Measurements from ENCODE around the gene ZBTB20.
"Not testable (repeated sequence)": the region's sequence is repeated elsewhere in the genome, so short reads cannot be mapped to it uniquely, and the experiment has no call there.

The ZBTB20 gene

DNA sequence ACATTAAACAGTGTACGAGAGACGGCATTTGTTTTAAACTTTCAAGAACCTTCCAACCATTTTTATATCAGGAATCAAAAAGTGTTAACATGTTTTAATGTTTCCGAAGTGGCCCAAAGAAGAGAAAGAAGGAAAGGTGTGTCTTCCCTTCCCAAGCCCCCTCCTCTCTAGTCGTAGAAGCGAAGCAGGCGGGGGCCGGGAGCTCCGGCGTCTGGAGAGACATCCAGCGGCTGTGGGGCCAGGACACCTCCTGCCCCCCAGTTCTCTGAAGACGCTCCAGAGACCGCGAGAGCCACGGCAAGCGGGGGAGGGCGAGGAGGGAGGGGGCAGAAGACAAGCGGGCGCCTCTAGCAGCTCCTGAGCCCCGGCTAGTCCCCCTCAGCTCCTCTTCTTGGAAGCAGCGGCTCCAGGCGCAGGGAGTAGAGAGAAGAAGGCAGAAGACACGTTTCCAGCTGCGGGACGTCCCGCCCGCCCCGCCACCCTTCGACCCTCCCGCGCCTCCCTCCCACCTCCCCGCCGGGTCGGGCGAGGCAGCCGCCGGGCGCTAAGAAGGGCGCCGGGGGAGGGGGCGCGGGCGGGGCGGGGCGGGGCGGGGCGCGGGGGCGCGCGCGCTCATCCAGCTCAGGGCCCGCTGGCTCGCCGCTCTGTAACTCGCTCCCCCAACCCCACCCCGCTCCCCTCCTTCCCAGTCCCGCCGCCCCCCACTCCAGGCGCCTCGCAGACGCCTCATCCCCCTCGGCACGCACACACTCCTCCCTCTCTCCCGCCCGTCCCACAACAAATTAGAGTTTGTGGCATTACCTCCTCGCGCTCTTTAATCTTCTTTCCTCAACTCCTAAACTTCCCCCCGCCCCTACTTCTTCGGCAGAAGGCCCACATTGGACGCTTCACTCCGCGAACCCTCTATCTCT is at the start of gene ZBTB20:
TSS of gene ZBTB20 (minus strand) at position 871 of the 911 bp plus-strand sequence.
- DNase-seq (ENCODE audit: low spot score) = peak; percentile 61

DNA sequence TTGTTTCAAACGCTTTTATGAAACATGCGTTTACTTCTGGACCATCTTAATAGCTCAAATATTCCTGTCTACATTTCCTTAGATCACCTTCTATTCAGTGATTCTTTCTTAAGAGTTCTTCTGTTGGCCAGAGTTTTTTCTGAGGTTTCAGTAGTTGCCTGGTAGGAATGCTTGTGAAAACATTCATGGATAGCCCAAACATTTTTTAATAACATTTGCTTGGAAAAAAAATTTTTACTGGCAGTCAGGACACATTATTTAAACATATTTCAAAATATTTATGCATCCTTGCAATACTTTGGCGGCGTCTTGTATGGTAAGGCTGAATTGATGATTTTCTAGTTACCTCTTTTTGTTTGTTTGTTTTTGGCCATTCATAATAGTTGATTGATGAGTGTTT is 47.4 kb upstream of the ZBTB20 start:
- no peak for DNase-seq (ENCODE audit: low spot score)

GRCh38 chr3:115190747-115191146 is 43.7 kb upstream of the ZBTB20 start:
- no peak for DNase-seq (ENCODE audit: low spot score)

DNA sequence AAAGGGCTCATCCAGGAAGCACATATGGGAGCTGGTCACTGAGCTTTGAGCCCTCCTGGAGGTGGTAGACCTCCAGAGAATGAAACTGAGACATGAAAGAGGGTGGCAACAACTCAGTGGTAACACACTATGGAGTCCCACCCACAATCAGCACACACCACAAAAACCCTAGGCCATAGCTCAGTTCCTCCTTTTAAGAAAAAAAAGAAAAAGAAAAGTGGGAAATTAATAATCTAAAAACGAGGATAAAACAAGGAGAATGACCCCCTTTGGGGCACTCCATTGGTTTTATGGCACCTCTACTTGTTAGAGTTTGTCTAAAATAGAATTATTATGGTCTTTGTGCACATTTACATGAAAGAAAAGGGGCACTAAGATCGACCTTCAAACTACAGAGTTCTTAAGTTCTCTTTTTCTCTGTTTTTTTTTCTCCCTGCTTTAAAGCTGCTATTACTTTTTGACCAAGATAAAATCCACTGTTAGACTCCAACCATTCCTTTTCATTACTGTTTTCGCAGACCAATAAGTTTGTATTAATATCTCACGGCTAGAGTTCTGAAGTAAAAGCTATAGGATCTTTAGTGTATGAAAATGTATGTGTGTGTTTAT is 40.2 kb upstream of the ZBTB20 start:
- DNase-seq (ENCODE audit: low spot score) = no peak

- DNase-seq (ENCODE audit: low spot score) = no peak
Measured at GRCh38 chr3:115186351-115187148, 39.5 kb upstream of the ZBTB20 start.

DNA sequence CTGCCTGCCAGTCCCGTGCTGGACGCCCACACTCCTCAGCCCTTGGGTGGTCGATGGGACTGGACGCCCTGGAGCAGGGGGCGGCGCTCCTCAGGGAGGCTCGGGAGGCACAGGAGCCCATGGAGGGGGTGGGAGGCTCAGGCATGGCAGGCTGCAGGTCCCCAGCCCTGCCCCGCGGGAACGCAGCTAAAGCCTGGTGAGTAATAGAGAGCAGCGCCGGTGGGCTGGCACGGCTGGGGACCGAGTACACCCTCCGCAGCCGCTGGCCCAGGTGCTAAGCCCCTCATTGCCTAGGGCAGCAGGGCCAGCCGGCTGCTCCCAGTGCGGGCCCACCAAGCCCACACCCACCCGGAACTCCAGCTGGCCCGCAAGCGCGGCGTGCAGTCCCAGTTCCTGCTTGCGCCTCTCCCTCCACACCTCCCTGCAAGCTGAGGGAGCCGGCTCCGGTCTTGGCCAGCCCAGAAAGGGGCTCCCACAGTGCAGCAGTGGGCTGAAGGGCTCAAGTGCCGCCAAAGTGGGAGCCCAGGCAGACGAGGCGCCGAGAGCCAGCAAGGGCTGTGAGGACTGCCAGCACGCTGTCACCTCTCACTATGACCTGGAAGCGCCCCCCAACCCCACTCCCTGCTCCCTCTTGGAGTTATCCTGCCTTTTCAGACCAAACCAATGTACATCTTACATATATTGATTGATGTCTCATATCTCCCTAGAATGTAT is 37.9 kb upstream of the ZBTB20 start:
- not testable (repeated sequence) for DNase-seq (ENCODE audit: low spot score)

GRCh38 chr3:115178930-115179329 is 31.8 kb upstream of the ZBTB20 start:
- not testable (repeated sequence) for DNase-seq (ENCODE audit: low spot score)

- DNase-seq (ENCODE audit: low spot score) = no peak
Measured at GRCh38 chr3:115169808-115170207, 22.7 kb upstream of the ZBTB20 start.

- no peak for DNase-seq (ENCODE audit: low spot score)
Measured at GRCh38 chr3:115165701-115166100, 18.6 kb upstream of the ZBTB20 start.

- no peak for DNase-seq (ENCODE audit: low spot score)
Measured at GRCh38 chr3:115165266-115165665, 18.2 kb upstream of the ZBTB20 start.

DNA sequence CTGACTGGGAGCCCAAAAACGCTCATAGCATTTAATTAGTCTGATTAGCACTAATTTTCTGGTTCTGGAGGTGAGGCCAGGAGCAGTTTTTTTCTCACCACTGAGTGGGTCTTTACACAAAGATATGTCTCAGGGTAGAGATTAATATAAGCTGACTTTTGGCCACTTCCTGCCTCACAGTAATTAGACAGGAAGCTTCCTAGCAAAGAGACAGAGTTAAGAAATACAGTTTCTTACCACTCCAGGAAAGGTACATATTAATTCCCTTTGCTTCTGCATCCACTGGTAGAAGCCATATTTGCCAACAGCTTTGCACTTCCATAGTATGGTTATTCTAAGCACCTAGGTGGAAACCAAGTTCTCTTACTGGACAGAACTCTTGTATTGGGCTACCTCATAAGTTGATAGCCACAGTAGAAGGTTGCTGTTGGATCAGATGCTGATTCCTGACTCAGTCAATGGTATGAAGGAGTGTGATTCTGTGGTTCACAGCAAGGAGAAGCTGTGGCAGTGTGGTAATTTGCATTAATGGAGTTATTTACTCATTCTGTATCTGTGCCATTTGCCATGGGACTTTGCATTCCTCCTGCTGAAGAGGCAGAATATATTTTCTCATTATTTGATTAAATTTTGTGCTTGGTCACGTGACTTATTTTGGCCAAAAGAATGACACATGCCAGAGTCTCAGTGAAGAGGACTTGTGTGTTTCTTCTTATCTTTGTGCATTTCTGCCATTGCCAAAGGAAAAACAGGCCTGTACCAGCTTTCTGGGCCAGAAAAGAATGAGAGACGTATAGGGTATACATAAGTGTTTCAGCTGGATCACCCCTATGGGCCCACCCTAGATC is 17.5 kb upstream of the ZBTB20 start:
- no peak for DNase-seq (ENCODE audit: low spot score)

DNA sequence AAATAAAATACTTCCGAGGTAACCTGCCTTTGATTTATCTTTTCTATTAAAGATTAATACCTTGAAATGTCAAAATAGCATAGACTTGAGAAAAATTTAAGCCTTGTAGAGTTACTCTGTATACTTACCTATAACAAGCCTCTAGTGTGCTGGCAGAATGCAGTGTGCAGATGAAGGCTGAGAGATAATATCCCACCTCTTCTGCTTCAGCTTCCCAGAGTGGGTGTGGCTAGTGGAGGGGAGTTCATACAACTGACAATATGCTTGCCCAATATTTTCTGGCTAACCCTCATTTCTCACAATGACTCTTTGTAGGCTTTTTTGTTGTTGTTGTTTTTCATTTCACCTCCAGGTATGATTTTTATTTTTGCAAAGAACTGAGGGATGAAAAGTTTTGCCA is 15.7 kb upstream of the ZBTB20 start:
- no peak for DNase-seq (ENCODE audit: low spot score)

DNA sequence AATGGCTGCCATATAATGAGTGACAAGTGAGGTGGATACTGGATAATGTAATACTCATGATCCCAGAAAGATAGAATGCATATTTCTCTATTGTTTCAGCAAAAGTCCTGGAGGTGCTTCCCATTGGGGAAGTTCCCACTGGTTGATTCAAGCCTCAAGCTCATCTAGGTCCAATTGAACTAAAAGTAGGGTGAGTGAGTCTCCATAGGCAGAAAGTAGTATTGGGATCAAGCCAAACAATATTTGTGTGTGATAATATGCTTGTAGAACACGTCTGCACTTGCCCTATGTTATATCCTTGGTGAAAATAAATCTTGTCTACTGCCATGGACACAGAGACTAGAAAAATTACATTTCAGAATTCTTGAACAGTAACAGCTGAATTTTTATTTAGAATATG is 14.8 kb upstream of the ZBTB20 start:
- no peak for DNase-seq (ENCODE audit: low spot score)

DNA sequence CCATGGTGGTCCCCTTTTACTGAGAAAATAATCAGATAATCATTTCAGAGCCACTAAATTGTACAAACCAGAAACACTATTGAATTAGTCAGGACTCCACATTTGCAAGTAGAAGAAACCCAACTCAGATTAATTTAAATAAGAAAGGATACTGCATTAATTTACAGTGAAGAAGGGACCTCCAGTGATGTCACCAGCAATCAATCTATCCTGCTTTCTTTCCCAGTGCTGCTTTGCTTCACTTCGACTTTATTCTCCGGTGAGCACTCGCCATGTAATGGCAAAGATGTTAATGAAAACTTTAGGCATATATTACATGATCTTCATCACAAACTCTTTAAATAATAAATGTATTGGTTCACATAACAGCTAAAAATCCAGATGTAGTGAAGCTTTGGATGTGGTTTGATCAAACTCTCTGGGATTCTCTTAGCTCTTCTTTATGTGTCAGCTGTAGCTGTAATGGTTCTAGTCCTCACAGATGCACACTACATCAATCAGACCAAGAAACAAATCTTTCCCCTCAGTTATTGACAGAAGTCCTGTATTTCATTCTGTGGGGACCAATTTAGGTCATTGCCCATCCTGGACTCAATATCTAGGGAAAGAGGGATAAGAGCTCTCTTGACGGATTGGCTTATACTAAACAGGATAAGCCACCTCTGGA is 14.2 kb upstream of the ZBTB20 start:
- no peak for DNase-seq (ENCODE audit: low spot score)

DNA sequence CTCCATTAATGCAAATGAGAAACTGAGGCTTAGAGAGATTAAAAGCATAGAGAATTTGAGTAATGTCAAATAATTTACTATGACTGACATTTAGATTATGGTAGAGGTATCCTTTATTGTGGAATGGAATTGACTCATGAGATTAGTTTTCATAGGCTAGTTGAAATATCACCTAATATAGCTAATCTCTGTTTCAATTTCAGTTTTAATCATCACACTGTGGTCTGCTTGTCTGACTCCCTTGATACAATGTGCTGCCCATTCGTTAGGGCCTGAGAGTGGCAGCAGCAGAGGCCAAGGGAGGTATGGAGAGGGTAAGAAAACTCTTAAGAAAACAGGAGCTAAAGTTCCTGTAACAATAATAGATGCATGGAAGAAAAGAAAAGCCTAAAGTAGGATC is 13.2 kb upstream of the ZBTB20 start:
- no peak for DNase-seq (ENCODE audit: low spot score)

DNA sequence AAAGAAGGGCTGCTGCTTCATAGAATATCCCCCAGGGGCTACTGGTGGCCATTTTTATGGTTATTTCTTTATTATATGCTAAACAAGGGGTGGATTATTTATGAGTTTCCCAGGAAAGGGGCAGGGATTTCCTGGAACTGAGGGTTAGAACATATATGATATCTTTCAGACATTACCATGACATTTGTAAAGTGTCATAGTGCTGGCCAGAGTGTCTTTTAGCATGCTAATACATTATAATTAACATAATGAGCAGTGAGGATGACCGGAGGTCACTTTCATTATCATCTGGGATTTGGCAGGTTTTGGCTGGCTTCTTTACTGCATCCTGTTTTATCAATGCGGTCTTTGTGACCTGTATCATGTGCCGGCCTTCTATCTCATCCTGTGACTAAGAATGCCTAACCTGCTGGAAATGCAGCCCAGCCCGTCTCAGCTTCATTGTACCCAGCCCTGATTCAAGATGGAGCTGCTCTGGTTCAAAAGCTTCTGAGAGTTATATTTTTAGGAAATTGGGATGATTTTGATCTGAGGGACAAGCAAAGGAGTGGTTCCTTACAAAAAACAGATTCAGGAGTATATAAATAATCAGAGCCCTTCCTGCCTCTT is 9.1 kb upstream of the ZBTB20 start:
- no peak for DNase-seq (ENCODE audit: low spot score)

DNA sequence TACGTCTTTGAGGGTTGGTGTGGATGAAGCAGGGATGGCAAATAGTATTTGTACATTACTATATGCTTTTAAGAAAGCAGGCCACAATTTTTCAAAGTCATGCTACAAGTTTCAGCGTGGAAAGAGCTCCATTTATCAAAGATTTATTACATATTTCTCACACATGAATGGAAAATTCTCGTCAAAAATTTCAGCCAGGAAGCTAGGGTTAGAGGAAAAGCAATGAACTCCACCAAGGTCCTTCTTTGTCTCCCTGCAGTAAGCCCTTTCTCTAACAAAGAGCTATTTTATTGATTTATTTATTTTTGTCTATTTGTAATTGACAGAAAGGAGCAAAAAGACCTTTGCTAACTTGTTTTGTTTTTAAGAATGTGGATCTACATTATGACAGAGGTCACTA is 7.5 kb upstream of the ZBTB20 start:
- no peak for DNase-seq (ENCODE audit: low spot score)

DNA sequence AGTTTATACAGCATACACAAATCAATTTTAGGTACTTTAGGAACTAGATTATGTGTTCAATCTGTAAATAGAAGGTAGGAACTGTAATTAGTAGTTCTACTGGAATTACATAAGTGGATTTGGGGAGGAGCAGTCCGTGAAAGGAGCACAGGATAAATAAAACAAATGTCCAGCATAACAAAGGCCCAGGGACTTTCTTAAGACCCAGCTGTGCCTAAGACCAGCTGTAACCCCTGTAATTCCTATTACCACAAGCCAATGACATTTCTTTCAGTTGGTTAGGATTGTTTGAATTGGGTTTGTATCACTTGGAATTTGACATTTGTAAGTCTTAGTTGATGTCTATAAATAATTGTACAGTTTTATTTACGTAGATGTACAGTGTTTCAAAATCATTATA is 4.8 kb upstream of the ZBTB20 start:
- DNase-seq (ENCODE audit: low spot score) = no peak

- DNase-seq (ENCODE audit: low spot score) = no peak
Measured at GRCh38 chr3:115148142-115148790, 1.2 kb upstream of the ZBTB20 start.

All from hematopoietic multipotent progenitor cell treated with erythropoietin and hydrocortisone succinate and interleukin-3 and kit ligand, for 17 days (in vitro differentiated cells).